ENCODE data around the gene BRICD5.

BRICD5 gene

DNA sequence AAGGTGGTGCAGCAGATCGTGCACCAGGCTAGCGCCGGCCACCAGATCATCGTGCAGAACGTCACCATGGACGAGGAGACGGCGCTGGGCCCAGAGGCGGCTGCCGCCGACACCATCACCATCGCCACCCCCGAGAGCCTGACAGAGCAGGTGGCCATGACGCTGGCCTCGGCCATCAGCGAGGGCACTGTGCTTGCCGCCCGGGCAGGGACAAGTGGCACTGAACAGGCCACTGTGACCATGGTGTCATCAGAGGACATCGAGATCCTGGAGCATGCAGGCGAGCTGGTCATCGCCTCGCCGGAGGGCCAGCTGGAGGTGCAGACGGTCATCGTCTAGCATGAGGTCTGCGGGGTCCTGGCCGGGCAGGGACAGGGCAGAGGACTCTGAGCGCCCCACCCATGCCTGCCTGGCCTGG is 24.6 kb upstream of the BRICD5 start:
- DNase-seq (ENCODE audit: low read depth, low spot score) = no peak
- H3K4me3 ChIP-seq (ENCODE audit: low read depth, low read length) = no peak overlapping the region
- ChIA-PET POLR2A (no interaction called here), CTCF (no interaction called here)
- TF ChIP-seq, protein P1, sequence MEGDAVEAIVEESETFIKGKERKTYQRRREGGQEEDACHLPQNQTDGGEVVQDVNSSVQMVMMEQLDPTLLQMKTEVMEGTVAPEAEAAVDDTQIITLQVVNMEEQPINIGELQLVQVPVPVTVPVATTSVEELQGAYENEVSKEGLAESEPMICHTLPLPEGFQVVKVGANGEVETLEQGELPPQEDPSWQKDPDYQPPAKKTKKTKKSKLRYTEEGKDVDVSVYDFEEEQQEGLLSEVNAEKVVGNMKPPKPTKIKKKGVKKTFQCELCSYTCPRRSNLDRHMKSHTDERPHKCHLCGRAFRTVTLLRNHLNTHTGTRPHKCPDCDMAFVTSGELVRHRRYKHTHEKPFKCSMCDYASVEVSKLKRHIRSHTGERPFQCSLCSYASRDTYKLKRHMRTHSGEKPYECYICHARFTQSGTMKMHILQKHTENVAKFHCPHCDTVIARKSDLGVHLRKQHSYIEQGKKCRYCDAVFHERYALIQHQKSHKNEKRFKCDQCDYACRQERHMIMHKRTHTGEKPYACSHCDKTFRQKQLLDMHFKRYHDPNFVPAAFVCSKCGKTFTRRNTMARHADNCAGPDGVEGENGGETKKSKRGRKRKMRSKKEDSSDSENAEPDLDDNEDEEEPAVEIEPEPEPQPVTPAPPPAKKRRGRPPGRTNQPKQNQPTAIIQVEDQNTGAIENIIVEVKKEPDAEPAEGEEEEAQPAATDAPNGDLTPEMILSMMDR (IDR thresholded peaks at IDR 0.05; ENCODE audit: insufficient read depth, low read length, missing control alignments) = no peak

DNA sequence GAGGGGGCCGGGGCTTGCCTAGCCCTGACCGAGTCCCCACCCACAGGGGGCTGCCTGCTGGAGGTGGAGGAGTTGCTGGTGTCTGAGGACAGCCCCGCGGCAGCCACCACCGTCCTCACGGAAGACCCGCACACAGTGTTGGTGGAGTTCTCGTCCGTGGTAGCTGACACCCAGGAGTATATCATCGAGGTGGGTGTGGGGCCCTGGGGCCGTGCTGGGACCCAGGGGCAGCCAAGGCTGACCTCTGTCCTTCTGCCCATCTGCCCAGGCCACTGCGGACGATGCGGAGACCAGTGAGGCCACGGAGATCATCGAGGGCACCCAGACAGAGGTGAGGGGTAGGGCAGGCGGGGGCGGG is 24.1 kb upstream of the BRICD5 start:
- no peak overlapping the region for H3K4me3 ChIP-seq (ENCODE audit: low read depth, low read length)
- ChIA-PET POLR2A (no interaction called here), CTCF (no interaction called here)
- DNase-seq (ENCODE audit: low read depth, low spot score) = no peak
- TF ChIP-seq, protein P1 (IDR thresholded peaks at IDR 0.05; ENCODE audit: insufficient read depth, low read length, missing control alignments) = no peak

DNA sequence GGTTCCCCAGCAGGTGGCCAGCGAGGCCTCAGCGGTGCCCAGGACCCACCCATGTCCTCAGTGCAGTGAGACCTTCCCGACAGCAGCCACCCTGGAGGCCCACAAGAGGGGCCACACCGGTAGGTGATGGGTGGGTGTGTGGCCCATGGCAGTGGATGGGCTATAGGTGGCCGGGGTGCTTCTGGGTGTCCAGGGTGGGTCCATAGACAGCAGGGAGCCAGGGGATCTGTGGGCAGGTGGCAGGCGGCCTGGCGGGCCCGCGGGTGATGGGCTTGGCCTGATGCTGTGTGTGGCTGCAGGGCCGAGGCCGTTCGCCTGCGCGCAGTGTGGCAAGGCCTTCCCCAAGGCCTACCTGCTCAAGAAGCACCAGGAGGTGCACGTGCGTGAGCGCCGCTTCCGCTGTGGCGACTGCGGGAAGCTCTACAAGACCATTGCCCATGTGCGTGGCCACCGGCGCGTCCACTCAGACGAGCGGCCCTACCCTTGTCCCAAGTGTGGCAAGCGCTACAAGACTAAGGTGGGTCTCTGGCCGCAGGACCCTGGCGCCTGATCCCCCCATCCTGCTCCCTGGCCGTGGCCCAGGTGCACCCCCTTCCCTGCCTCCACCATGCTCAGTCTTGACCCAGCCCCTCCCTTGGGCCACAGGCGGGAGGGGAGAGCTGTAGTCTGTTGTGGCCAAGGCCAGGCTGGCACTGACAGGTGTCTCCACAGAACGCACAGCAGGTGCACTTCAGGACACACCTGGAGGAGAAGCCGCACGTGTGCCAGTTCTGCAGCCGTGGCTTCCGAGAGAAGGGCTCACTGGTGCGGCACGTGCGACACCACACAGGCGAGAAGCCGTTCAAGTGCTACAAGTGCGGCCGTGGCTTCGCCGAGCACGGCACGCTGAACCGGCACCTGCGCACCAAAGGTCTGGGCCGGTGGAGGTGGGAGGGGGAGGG is 23.5 kb upstream of the BRICD5 start:
- ChIA-PET CTCF (no interaction called here), POLR2A (interaction anchor here (0.6 kb wide), 1 partner anchor 31 kb away, joined by 3 read pairs; no protein-coding TSS in a partner anchor)
- H3K4me3 ChIP-seq (ENCODE audit: low read depth, low read length) = no peak overlapping the region
- TF ChIP-seq, protein P1 (IDR thresholded peaks at IDR 0.05; ENCODE audit: insufficient read depth, low read length, missing control alignments) = no peak
- no peak for DNase-seq (ENCODE audit: low read depth, low spot score)

DNA sequence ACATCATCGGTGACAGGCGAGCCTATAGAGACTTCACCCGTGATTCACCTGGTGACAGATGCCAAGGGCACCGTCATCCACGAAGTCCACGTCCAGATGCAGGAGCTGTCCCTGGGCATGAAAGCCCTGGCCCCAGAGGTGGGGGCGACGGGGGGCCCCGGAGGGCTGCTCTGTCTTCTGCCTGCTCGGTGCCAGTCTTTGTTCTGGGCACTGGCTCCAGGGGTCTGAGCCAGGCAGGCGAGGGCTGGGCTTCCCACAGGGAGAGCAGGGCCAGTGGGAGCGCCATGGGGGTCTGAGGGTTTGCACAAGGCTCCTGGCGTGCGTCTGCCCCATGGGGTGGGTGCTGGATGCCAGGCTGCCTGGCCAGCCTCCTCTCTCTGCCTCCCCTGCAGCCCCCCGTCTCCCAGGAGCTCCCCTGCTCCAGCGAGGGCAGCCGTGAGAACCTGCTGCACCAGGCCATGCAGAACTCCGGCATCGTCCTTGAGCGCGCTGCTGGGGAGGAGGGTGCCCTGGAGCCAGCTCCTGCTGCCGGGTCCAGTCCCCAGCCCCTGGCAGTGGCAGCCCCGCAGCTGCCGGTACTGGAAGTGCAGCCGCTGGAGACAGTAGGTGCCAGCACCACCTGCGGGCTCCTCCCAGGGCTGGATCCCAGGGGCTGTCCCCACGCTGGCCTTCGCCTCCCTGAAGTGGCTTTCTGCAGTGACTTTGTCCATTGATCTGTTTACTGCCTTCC is 22.5 kb upstream of the BRICD5 start:
- CTCF ChIA-PET = no interaction called here
- DNase-seq (ENCODE audit: low read depth, low spot score) = no peak
- TF ChIP-seq, protein P1 (IDR thresholded peaks at IDR 0.05; ENCODE audit: insufficient read depth, low read length, missing control alignments) = no peak
- no peak overlapping the region for H3K4me3 ChIP-seq (ENCODE audit: low read depth, low read length)
- POLR2A ChIA-PET = interaction anchor here (0.9 kb wide), 1 partner anchor 78 kb away, joined by 3 read pairs; the partner anchor contains the start of gene TRAF7

DNA sequence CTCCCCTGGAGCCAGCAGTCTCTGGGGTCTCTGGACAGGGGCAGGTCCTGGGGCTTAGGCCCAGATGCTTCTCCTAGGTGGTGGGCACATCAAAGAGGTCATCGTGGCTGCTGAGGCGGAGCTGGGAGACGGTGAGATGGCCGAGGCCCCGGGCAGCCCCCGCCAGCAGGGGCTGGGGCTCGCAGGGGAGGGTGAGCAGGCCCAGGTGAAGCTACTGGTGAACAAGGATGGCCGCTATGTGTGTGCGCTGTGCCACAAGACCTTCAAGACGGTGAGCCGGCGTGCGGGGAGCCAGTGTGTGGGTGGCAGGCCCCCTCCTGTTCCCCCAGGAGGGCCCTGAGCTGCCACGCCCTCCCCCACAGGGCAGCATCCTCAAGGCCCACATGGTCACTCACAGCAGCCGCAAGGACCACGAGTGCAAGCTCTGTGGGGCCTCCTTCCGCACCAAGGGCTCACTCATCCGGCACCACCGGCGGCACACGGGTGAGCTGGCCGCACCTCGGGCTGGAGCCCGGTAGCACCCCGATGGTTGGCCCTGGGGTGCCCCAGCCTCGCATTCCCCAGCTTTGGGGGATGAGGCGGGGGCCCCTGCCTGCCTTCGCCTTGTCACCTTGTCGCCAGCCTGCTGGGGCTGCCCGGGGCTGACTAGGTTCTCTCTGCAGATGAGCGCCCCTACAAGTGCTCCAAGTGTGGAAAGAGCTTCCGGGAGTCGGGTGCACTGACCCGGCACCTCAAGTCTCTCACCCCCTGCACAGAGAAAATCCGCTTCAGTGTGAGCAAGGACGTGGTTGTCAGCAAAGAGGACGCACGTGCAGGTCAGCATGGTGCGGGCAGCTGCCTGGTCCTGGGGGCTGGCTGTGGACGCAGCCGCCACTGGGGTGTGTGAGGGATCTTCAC is 21.7 kb upstream of the BRICD5 start:
- CTCF ChIA-PET = no interaction called here
- DNase-seq (ENCODE audit: low read depth, low spot score) = no peak
- POLR2A ChIA-PET = interaction anchor here (0.9 kb wide), 1 partner anchor 77 kb away, joined by 3 read pairs; the partner anchor contains the start of gene TRAF7
- TF ChIP-seq, protein P1 (IDR thresholded peaks at IDR 0.05; ENCODE audit: insufficient read depth, low read length, missing control alignments) = no peak
- H3K4me3 ChIP-seq (ENCODE audit: low read depth, low read length) = no peak overlapping the region
